GM19240 (cell line): ENCODE measurements around the gene KRTAP24-1.

Experiments used
- DNase-seq: peaks from one replicate; pipeline ENCODE4 v3.0.0; 2011; ENCODE audit warnings: low spot score; ENCODE audit not compliant: insufficient read length

The KRTAP24-1 gene

DNA sequence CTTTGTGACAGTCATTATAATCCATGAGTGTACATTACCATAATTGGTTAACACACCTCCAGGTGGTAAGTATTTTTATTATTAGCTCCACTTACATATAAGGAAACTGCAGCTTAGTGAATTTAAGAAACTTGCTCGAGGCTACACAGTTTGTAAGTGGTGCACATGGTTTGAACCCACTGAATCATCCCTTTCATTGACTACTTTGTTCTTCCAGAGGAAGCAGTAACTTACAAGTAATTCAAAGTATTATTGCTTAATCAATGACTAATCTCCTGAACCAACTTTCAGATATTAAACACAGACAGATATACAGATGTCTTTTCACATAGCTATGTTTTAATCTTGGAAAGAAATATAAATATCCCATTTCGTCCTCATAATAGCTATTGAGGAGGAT lies 48.1 kb downstream of the KRTAP24-1 start:
- DNase-seq, result no peak

DNA sequence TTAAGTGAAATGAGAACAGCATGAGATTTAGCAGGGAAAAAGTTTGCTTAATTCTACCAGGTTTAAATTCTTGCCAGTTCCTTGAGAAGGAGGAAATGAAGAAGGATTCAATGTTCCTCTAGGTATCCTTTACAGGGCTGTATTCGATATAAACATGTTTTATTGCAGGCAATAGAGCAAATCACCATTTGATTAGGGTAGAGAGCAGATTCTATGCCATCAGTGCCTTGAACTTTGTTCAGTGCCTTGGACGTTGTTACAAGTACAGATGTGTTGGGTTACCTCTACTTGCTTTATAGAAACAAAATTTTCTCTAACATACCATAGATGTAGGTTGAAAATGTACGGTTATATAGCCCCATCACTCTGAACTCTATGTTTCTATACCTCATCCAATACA lies 48.7 kb downstream of the KRTAP24-1 start:
- no peak for DNase-seq

DNA sequence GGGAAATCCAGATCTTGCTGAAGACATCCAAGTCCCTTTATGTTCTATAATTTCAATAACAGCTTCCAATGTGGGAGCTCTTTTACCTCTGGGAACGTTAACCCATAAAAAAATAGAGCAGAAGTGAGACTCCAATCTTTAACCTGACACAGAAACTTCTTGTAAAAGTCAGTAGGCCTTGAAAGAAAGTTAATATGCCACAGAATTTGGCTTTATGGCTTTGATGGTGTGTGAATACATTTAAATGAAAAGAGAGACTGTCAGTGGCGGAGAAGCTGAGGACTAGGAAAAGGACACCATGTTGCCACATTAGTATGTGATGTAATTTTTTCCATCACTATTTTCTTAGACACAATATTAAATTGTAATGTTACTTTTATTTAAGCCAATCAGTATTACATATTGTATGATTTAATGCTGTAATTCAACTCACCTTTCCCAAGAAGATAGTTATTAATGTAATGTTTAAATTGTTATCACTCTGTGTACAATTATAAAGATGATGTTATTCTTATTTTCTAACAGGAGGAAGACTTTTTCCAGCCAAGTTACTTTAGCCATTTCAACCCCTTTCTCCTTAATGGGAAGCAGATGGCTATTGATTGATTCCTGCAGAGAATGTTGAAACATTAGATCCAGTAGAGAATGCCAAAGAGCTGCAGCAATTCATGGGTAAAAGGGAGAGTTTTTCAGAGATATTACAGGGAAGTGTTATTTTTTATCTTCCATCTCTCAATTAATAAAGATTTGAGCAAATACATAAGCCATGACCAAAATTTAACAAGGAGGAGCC lies 49.3 kb downstream of the KRTAP24-1 start:
- no peak for DNase-seq

DNA sequence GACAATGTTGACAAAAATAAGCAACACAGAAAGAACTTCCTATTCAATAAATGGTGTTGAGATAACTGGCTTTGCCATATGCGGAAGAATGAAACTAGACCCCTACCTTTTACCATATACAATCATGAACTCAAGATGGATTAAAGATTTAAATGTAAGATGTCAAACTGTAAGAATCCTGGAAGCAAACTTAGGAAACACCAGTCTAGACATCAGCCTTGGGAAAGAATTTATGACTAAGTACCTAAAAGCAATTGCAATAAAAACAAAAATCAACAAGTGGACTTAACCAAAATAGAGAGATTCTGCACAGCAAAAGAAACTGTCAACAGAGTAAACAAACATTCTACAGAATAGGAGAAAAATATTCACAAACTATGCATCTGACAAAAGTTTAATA lies 50.7 kb downstream of the KRTAP24-1 start:
- DNase-seq, result no peak
